HEK293 (cell line): ENCODE results near the gene ARHGAP15.

ENCODE experiments used
- HOXA7 ChIP-seq: sonication (generic); formaldehyde crosslinking; IDR thresholded peaks from 2 replicates; pipeline ENCODE4 v1.8.1; 2022; ENCODE audit warnings: missing genetic modification reagents, borderline replicate concordance
- PATZ1 ChIP-seq: fragments of 450-650 bp; formaldehyde crosslinking; IDR thresholded peaks from 2 replicates; pipeline ENCODE4 v1.5.1; 2016; ENCODE audit warnings: missing biosample characterization, missing genetic modification characterization
- TF ChIP-seq, protein P1 (sequence below): fragments of 450-650 bp; formaldehyde crosslinking; IDR thresholded peaks from 2 replicates; pipeline ENCODE4 v1.5.1; 2016; ENCODE audit warnings: missing biosample characterization, missing genetic modification characterization
- TF ChIP-seq, protein P2 (sequence below): fragments of 450-650 bp; formaldehyde crosslinking; IDR thresholded peaks from 2 replicates; pipeline ENCODE4 v1.5.1; 2016; ENCODE audit warnings: missing biosample characterization, missing genetic modification characterization, low read depth
- TF ChIP-seq, protein P3 (sequence below): fragments of 450-650 bp; formaldehyde crosslinking; IDR thresholded peaks from 2 replicates; pipeline ENCODE4 v1.5.1; 2016; ENCODE audit warnings: missing biosample characterization, missing genetic modification characterization

DNA sequence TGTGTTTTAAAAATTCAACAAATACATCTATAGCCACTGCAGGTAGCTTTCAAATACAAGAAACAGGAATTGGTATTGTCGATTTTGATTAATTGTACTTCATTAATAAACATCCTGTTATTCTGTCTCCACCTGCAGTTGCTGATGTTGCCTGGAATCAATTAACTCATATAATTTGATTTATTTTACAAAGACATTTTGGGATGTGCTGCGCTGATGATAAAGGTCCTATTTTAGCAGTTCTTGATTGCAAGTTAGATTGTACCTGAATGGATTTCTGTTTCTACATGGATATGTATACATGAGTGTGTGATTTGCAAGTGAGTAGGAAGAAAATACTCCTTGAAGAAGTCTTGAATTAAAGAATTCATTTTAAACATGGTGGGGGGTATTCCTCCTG is 605.3 kb downstream of the ARHGAP15 start:
- TF ChIP-seq, protein P1, sequence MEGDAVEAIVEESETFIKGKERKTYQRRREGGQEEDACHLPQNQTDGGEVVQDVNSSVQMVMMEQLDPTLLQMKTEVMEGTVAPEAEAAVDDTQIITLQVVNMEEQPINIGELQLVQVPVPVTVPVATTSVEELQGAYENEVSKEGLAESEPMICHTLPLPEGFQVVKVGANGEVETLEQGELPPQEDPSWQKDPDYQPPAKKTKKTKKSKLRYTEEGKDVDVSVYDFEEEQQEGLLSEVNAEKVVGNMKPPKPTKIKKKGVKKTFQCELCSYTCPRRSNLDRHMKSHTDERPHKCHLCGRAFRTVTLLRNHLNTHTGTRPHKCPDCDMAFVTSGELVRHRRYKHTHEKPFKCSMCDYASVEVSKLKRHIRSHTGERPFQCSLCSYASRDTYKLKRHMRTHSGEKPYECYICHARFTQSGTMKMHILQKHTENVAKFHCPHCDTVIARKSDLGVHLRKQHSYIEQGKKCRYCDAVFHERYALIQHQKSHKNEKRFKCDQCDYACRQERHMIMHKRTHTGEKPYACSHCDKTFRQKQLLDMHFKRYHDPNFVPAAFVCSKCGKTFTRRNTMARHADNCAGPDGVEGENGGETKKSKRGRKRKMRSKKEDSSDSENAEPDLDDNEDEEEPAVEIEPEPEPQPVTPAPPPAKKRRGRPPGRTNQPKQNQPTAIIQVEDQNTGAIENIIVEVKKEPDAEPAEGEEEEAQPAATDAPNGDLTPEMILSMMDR (tag by site-specific recombination) = no peak
- TF ChIP-seq, protein P2, sequence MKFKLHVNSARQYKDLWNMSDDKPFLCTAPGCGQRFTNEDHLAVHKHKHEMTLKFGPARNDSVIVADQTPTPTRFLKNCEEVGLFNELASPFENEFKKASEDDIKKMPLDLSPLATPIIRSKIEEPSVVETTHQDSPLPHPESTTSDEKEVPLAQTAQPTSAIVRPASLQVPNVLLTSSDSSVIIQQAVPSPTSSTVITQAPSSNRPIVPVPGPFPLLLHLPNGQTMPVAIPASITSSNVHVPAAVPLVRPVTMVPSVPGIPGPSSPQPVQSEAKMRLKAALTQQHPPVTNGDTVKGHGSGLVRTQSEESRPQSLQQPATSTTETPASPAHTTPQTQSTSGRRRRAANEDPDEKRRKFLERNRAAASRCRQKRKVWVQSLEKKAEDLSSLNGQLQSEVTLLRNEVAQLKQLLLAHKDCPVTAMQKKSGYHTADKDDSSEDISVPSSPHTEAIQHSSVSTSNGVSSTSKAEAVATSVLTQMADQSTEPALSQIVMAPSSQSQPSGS = no peak
- TF ChIP-seq, protein P3, sequence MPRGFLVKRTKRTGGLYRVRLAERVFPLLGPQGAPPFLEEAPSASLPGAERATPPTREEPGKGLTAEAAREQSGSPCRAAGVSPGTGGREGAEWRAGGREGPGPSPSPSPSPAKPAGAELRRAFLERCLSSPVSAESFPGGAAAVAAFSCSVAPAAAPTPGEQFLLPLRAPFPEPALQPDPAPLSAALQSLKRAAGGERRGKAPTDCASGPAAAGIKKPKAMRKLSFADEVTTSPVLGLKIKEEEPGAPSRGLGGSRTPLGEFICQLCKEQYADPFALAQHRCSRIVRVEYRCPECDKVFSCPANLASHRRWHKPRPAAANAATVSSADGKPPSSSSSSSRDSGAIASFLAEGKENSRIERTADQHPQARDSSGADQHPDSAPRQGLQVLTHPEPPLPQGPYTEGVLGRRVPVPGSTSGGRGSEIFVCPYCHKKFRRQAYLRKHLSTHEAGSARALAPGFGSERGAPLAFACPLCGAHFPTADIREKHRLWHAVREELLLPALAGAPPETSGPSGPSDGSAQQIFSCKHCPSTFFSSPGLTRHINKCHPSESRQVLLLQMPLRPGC (tag by site-specific recombination) = no peak
- TF ChIP-seq PATZ1 (tag by site-specific recombination) (no peak), HOXA7 (no peak)
